ENCODE data around the gene PCIF1. TPM values are rescaled to one million over a fixed set of nuclear protein-coding genes. Genes with fewer than 3 reads are reported as not detected.
"Not testable (repeated sequence)": the region's sequence is repeated elsewhere in the genome, so short reads cannot be mapped to it uniquely, and the experiment has no call there.

Gene PCIF1
- total and polyA plus RNA-seq, 12 donors = 12.6 to 47.1 (median 36.7) TPM

GRCh38 chr20:45985573-45985972 is 51.1 kb downstream of the PCIF1 start:
- DNase-seq = peak in 1 of 7 donors; percentile 28
- no peaks in the 10 kb centered on the region for H3K27me3 ChIP-seq
- H3K9me3 ChIP-seq (replicated peaks in 1 of 3) = no peaks in the 10 kb centered on the region
- WGBS, 4 donors = 50 to 71% (median 52%) methylated on average over 7 of the region's 7 CpGs
- TF ChIP-seq POLR2A (IDR thresholded peaks at IDR 0.05) = no peak
- TF ChIP-seq, protein P1, sequence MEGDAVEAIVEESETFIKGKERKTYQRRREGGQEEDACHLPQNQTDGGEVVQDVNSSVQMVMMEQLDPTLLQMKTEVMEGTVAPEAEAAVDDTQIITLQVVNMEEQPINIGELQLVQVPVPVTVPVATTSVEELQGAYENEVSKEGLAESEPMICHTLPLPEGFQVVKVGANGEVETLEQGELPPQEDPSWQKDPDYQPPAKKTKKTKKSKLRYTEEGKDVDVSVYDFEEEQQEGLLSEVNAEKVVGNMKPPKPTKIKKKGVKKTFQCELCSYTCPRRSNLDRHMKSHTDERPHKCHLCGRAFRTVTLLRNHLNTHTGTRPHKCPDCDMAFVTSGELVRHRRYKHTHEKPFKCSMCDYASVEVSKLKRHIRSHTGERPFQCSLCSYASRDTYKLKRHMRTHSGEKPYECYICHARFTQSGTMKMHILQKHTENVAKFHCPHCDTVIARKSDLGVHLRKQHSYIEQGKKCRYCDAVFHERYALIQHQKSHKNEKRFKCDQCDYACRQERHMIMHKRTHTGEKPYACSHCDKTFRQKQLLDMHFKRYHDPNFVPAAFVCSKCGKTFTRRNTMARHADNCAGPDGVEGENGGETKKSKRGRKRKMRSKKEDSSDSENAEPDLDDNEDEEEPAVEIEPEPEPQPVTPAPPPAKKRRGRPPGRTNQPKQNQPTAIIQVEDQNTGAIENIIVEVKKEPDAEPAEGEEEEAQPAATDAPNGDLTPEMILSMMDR (IDR thresholded peaks at IDR 0.05) = no peak
- no peak overlapping the region for H3K4me3 ChIP-seq
- H3K27ac ChIP-seq = no peak overlapping the region
- no peaks in the 10 kb centered on the region for H3K4me1 ChIP-seq (replicated peaks in 1 of 2)
- H3K36me3 ChIP-seq (replicated peaks in 1 of 2) = no peaks in the 10 kb centered on the region
- intact Hi-C loops (cut with DNase I) = no loop called here

DNA sequence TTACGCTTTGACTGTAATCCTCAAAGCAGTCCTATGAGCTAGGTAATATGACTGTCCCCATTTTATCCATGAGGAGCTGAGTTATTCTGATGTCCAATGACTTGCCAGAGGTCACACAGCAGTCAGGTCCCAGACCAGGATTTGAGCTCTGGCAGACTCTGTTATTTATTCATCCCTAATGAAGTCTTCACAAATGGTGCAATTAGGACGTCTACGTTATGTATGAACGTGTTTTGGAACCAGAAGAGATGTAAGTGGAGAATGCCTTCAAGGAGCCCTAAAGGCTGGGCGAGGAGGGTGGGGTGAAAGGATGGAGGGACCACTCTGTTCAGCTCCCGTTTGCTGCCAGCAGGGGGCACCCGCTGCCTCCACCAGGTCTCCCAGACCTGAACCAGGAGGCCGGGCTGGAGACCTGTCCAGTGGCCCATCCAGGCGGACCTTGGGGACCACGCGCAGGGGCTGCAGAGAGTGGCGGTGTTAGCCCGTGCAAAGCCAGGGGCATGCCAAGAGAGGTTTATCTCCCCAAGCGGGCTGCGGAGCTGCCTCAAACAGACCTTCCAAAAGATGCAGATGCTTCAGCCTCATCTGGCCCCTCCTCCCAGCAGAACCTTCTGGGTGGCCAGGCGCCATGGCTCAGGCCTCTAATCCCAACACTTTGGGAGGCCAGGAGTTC is 52.8 kb downstream of the PCIF1 start:
- 8 to 11% (median 10%) methylated on average over 5 to 16 of the region's 16 CpGs for WGBS, 4 donors
- Histone ChIP-seq H3K27ac (no peak overlapping the region), H3K4me3 (no peak overlapping the region), H3K9me3 (replicated peaks in 1 of 3) (no peaks in the 10 kb centered on the region), H3K36me3 (replicated peaks in 1 of 2) (no peaks in the 10 kb centered on the region), H3K4me1 (replicated peaks in 1 of 2) (no peaks in the 10 kb centered on the region), H3K27me3 (no peaks in the 10 kb centered on the region)
- intact Hi-C loops (cut with DNase I) = no loop called here
- DNase-seq = peak; percentile 64 to 86 (median 76)
- TF ChIP-seq POLR2A (IDR thresholded peaks at IDR 0.05) = no peak
- TF ChIP-seq, protein P1 (IDR thresholded peaks at IDR 0.05) = peak; percentile 52 to 80 (median 68)

DNA sequence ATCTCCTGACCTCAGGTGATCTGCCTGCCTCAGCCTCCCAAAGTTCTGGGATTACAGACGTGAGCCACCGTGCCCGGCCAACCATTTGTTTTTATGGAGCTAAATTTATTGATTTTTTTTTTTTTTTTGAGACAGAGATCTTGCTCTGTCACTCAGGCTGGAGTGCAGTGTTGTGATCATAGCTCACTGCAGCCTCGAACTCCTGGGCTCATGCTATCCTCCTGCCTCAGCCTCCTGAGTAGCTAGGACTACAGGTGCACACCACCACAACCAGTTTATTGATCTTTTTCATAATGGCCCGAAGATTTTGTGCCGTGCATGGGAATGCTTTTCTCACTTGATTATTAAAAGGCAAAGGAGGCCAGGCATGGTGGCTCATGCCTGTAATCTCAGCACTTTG is 54.3 kb downstream of the PCIF1 start:
- DNase-seq; H3K36me3 ChIP-seq (replicated peaks in 1 of 2); H3K4me1 ChIP-seq (replicated peaks in 1 of 2); H3K27ac ChIP-seq; H3K9me3 ChIP-seq (replicated peaks in 1 of 3); H3K27me3 ChIP-seq; H3K4me3 ChIP-seq; intact Hi-C loops (cut with DNase I): not testable (repeated sequence)
- 64 to 79% (median 71%) methylated on average over 6 of the region's 6 CpGs for WGBS, 4 donors

DNA sequence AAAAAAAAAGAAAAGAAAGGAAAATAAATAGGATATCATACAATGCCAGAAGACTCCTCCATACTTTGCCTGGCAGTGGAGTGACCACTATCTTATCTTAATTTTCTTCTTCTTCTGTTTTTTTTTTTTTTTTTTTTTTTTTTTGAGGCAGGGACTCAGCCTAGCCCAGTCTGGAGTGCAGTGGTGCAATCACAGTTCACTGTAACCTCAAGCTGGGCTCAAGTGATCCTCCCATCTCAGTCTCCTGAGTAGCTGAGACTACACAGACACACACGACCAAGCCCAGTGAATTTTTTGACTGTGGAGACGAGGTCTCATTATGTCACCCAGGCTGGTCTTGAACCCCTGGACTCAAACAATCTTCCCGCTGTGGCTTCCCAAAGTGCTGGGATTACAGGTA is 57.1 kb downstream of the PCIF1 start:
- no peaks in the 10 kb centered on the region for H3K4me1 ChIP-seq (replicated peaks in 1 of 2)
- WGBS, 4 donors = 76 to 90% (median 80%) methylated on average over 3 of the region's 3 CpGs
- no peaks in the 10 kb centered on the region for H3K36me3 ChIP-seq (replicated peaks in 1 of 2)
- H3K27ac ChIP-seq = no peak overlapping the region
- DNase-seq = peak in 1 of 7 donors; percentile 2
- no peak for TF ChIP-seq POLR2A (IDR thresholded peaks at IDR 0.05)
- TF ChIP-seq, protein P1 (IDR thresholded peaks at IDR 0.05) = no peak
- H3K4me3 ChIP-seq = no peak overlapping the region
- peaks cover 4% of the 10 kb centered on the region for H3K27me3 ChIP-seq
- H3K9me3 ChIP-seq (replicated peaks in 1 of 3) = no peaks in the 10 kb centered on the region
- intact Hi-C loops (cut with DNase I) = no loop called here
